ENCODE data around the gene CHD2. TPM values are rescaled to one million over a fixed set of nuclear protein-coding genes. Genes with fewer than 3 reads are reported as not detected.

Gene CHD2
- total RNA-seq, 1 experiment from 2014 or later, result 63.3 TPM

- H3K4me3 Mint-ChIP-seq, result no peak overlapping the region
Observed at GRCh38 chr15:93018574-93018973, 118.5 kb downstream of the CHD2 start.

More at GRCh38 chr15:93018574-93018973, 118.5 kb downstream of the CHD2 start:
- no peak overlapping the region for H2BK20ac ChIP-seq (ENCODE audit: low read depth, low read length, poor library complexity, severe bottlenecking)
- H2AFZ ChIP-seq (ENCODE audit: low read length), result no peak overlapping the region
- no peak overlapping the region for H3K14ac ChIP-seq (ENCODE audit: insufficient read depth, low read length)
- TF ChIP-seq CTCF (conservative IDR thresholded peaks at IDR 0.05), result peak; percentile 52
- H3K4me1 Mint-ChIP-seq, result no peaks in the 10 kb centered on the region
- H3K4me2 ChIP-seq (ENCODE audit: insufficient read depth, insufficient read length, low read length), result no peak overlapping the region
- no peaks in the 10 kb centered on the region for H3K27me3 ChIP-seq (ENCODE audit: insufficient read depth, low read length)
- H3K27ac ChIP-seq (ENCODE audit: insufficient read length, low read depth, low read length), result no peak overlapping the region
- H3K79me1 ChIP-seq (ENCODE audit: insufficient read depth, low read depth, low read length, poor library complexity, severe bottlenecking), result no peaks in the 10 kb centered on the region
- H4K8ac ChIP-seq (replicated peaks; ENCODE audit: insufficient read length, low read depth, low read length), result no peak overlapping the region
- no peak overlapping the region for H2AK5ac ChIP-seq (ENCODE audit: insufficient read length, low read length)
- peaks cover 70 to 96% (median 94%) of the 10 kb centered on the region in 3 experiments for H3K36me3 Mint-ChIP-seq (ENCODE audit: insufficient read depth in 1 of 3, low read depth in 3 of 3)
- no peak overlapping the region for H3K27ac Mint-ChIP-seq
- no peak overlapping the region for H3K18ac ChIP-seq (ENCODE audit: insufficient read length, low read depth, low read length)
- no peak overlapping the region for H3K4ac ChIP-seq (ENCODE audit: low read depth, low read length)
- no peak overlapping the region for H4K5ac ChIP-seq (ENCODE audit: insufficient read length, low read depth, low read length)
- no peaks in the 10 kb centered on the region for H3K9me3 Mint-ChIP-seq
- H2BK15ac ChIP-seq (ENCODE audit: low read depth, low read length), result no peak overlapping the region
- no peak overlapping the region for H2BK5ac ChIP-seq (ENCODE audit: insufficient read length, low read length)
- no peak overlapping the region for H2BK120ac ChIP-seq (ENCODE audit: low read depth, low read length, poor library complexity, severe bottlenecking)
- no peak overlapping the region for H3K56ac ChIP-seq (ENCODE audit: insufficient read length, low read depth, low read length)
- H3K4me1 ChIP-seq (ENCODE audit: insufficient read depth, low read length), result no peaks in the 10 kb centered on the region
- H3K23me2 ChIP-seq (ENCODE audit: insufficient read length, low read depth, low read length, poor library complexity, severe bottlenecking), result no peaks in the 10 kb centered on the region
- H3K23ac ChIP-seq (ENCODE audit: insufficient read length, low read depth, low read length), result no peak overlapping the region
- H3K9me3 ChIP-seq (ENCODE audit: control insufficient read depth, low read depth, low read length), result no peaks in the 10 kb centered on the region
- H3K9ac ChIP-seq (ENCODE audit: extremely low read depth, insufficient read length, low read length), result no peak overlapping the region
- H3K27me3 Mint-ChIP-seq (ENCODE audit: low read depth), result no peaks in the 10 kb centered on the region
- no peaks in the 10 kb centered on the region for H3K79me2 ChIP-seq (ENCODE audit: insufficient read depth, low read length)
- DNase-seq, result no peak
- no CpG with 5 or more reads among the region's 4 CpGs for WGBS (ENCODE audit: extremely low coverage, insufficient read length, low lambda C conversion rate)
- H4K20me1 ChIP-seq (ENCODE audit: control insufficient read depth, insufficient read depth, insufficient read length), result no peaks in the 10 kb centered on the region
- no peak overlapping the region for H3T11ph ChIP-seq (ENCODE audit: low read length)
- no peak overlapping the region for H4K91ac ChIP-seq (ENCODE audit: insufficient read length, low read depth, low read length)
- no peak overlapping the region for H2BK12ac ChIP-seq (ENCODE audit: insufficient read length, low read depth, low read length)

Data from H9 (cell line).